ENCODE measurements around the gene TVP23C. TPM values are rescaled to one million over a fixed set of nuclear protein-coding genes. Genes with fewer than 3 reads are reported as not detected.

TVP23C gene
- total and polyA plus RNA-seq, 2 experiments from 2014 or later = 10.4 to 31.7 TPM

DNA sequence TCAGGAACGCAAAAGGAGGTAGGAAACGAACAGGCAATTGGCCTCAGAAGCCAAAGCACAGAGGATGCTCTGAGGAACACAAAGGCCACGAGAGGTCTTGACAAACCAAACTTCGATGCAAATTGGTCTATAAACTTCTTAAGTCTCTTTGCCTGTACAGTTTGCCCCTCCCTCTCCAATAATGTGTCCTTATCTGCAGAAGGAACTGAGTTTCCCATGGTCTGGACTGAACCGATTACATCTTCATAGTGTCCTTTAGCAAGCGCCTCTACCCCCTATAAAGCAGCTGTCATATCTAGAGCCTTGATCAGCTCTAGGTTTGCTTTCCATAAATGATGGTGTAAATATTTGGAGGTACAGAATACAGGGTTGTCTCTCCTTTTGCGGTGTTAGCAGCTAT lies 92.7 kb downstream of the TVP23C start:
- Histone ChIP-seq H4K20me1 (replicated peaks; ENCODE audit: insufficient read depth) (no peaks in the 10 kb centered on the region), H3K36me3 (ENCODE audit: insufficient read depth) (no peaks in the 10 kb centered on the region), H3K79me2 (replicated peaks; ENCODE audit: insufficient read depth) (no peaks in the 10 kb centered on the region), H3K4me2 (no peak overlapping the region), H3K27me3 (ENCODE audit: insufficient read depth) (no peaks in the 10 kb centered on the region), H3F3A (replicated peaks; ENCODE audit: low read depth) (no peaks in the 10 kb centered on the region), H3K9me2 (ENCODE audit: insufficient read depth) (0 out of 2 replicates have a peak, but pooled peaks cover 3% of the 10 kb centered on the region), H3K27ac (ENCODE audit: low read depth) (no peak overlapping the region), H3K4me1 (ENCODE audit: insufficient read depth) (peaks cover 9% of the 10 kb centered on the region), H2AFZ (no peak overlapping the region), H3K4me3 (no peak overlapping the region)
- Mint-ChIP-seq H3K4me1 (peaks cover 6% of the 10 kb centered on the region), H3K27me3 (ENCODE audit: insufficient read depth, low read depth, poor library complexity) (peaks cover 4% of the 10 kb centered on the region), H3K4me3 (no peak overlapping the region), H3K36me3 (ENCODE audit: low read depth) (peaks cover 4% of the 10 kb centered on the region; the same call in 1 of the 3 replicates), H3K27ac (no peak overlapping the region), H3K9me3 (no peaks in the 10 kb centered on the region)
- TF ChIP-seq STAT1 (IDR thresholded peaks at IDR 0.05; ENCODE audit: unreplicated experiment) (no peak), ZNF462 (CRISPR knock-in tag; IDR thresholded peaks at IDR 0.05) (no peak), ETS1 (IDR thresholded peaks at IDR 0.05) (no peak), REST (IDR thresholded peaks at IDR 0.05; ENCODE audit: unreplicated experiment) (no peak), POLR2AphosphoS5 (IDR thresholded peaks at IDR 0.05; ENCODE audit: low read depth) (no peak), EZH2 (IDR thresholded peaks at IDR 0.05; ENCODE audit: low read depth, unreplicated experiment) (no peak), NANOG (IDR thresholded peaks at IDR 0.05; ENCODE audit: borderline replicate concordance) (no peak), JUNB (IDR thresholded peaks at IDR 0.05; ENCODE audit: unreplicated experiment) (no peak)
- DNase-seq (ENCODE audit: low spot score) (no peak), ATAC-seq (no peak)
